GM18508 (cell line): ENCODE measurements around the gene VAV3.

Source experiments
- ATAC-seq: cut with Tn5 transposase; IDR thresholded peaks from one replicate; pipeline ENCODE4 v1.9.1; 2021; ENCODE audit warnings: moderate number of reproducible peaks; ENCODE audit not compliant: insufficient read depth, unreplicated experiment

The VAV3 gene

DNA sequence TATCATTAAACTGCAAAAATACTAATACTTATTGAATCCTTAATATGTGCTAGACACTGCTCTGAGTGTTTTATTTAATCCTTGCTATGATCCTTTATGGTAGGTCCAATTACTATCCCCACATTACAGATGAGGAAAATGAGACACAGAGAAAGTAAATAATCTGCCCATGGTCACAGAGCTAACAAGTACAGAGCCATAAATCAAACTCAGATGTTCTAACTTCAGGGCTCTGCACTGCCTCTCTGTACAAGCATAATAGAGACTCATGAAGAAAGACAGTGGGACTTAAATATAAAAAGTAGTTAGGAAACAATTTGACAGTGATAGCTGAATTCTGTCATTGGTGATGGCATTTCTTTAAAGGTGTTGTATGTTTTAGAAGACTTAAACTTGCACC lies 346.4 kb downstream of the VAV3 start:
- ATAC-seq: no peak

DNA sequence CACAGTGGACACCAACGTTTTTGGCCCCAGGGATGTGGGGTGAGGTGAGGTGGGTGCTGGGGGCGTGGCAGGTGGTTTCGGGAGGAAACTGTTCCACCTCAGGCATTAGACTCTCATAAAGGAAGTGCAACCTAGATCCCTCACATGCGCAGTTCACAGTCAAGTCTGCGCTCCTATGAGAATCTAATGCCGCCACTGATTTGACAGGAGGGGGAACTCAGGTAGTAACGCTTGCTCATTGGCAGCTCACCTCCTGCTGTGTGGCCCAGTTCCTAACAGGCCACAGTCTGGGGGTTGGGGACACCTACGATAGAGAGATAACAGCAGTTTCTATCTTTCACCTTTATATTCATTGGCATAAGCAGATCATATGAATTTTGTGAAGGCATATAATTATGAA lies 347.1 kb downstream of the VAV3 start:
- no peak for ATAC-seq

DNA sequence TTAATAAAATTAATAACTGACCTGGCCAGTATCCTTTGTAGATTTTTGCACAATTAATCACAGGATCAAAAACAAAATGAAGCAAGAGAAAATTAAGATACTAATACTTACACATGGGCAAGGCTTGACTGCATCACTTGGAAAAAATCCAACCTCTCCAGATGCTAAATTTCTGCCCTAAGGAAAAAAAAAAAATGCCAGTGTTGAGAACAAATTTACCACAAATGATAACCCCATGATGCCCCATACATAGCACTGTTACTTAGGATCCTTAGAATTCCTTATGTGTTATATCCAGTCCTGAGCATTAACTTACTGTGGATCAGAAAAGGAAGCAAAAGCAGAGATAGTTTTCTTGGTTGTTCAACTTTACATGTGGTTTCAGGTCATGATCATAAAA lies 347.5 kb downstream of the VAV3 start:
- ATAC-seq: no peak

DNA sequence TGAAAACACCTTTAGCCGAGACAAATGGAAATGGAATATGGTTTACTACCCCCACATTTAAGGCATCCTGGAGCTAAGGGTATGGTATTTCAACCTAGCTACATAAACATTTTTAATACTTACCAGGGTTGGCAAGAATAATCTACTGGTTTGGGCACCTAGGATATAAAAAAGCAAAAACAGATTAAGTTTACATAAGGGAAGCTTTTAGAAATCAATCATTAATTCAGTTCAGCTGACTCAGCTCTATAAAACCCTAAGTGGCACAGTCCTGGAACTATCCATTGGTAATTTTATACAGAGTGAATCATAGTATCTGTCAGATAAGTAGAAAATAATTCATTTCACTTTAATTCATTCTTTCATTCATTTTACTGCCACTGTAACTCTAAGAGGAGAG lies 355.2 kb downstream of the VAV3 start:
- ATAC-seq: no peak

DNA sequence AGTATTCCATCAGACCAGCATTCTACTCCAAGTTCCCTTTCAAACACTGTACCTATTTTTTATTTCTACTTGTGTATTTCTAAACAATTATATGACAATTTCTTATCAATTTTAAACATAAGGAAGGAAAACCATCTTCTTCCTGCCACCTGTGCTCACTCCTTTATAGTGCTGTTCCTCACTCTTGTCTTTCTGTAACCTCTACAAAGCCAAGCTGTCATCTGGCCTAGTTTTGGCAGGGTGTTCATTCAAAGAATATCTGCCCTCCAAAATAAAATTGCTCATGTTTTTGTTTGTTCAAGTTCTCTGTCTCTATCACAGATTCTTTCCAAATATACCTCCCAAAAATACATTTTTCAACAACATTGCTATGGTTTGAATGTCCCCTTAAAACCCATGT lies 360.2 kb downstream of the VAV3 start:
- no peak for ATAC-seq

DNA sequence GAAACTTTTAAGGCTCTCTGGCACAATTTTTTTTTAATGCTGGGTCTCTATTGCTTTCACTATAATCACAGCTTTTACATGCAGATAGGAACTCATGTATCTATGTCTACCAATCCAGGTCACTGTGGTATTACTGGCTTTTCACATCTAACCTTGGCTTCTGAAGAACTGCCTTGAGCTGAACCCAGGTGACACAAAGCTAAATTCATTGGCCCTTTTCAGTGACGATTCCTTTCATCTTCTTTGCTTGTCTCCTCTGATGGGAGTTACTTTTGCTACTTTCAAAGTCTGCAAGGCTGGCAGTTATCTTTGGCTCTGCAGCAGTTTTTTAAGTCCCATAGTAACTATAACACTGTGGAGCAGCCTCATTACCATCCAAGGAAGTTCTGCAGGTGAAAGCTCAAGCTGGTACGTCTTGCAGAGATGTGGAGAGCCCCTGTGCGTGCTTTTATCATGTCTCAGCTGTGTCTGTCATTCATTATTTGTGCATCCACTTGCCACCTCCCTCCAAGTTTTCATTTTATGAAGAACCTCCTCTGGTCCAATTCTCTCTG lies 364.3 kb downstream of the VAV3 start:
- no peak for ATAC-seq

DNA sequence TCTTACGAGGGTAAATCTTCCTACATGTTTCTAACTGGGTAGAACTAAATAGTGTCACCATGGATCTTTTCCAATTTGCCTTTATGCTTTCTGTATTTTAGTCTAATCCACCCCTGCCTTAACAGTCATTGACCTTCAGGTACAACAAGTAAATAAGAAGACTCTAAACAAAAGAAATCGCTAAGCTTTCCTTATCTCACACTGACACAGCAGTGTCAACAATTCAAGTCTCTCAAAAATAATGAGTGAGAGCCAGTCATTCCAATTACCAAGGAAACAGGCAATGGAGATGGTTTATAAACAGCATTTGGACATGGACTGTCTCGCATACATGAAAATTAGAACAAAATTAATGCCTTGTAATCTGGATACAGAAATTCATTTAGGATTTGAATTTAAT lies 365.8 kb downstream of the VAV3 start:
- ATAC-seq: no peak

DNA sequence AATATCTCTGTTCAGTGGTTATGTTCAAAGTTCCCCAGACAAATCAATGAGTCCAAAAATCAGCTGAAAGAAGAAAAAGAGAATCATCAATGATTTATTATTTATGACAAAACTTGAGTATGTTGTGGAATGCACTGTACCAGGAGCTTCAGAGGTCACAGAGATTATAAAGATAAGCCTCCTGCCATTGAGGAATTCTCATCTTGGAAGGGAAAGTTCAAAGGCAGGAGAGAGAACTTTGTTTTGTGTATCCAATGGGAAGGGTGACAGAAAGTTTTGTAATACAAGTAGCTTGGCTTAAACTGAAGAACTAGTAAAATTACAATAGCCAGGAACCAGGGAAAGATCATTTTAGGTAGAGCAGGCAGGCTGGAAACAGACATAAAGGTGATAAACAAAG lies 367.7 kb downstream of the VAV3 start:
- no peak for ATAC-seq

DNA sequence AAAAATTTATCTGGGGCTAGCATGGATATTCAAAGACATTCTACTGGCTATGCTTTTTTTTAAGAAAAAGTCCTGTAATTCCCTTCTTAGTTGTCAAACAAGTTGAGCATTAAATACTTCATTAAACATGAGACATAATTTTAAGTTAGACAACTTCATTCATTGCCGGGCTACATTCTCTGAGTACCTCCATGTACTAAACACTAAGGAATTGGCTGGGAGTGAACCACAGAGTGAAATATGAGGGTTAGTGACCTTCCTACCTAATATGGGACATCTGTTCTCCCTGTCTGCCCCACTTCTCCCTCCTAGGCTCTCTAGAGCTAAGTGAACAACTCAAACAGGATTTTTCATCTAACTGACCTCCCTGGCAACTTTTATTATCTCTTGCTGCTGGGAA lies 370.4 kb downstream of the VAV3 start:
- no peak for ATAC-seq

DNA sequence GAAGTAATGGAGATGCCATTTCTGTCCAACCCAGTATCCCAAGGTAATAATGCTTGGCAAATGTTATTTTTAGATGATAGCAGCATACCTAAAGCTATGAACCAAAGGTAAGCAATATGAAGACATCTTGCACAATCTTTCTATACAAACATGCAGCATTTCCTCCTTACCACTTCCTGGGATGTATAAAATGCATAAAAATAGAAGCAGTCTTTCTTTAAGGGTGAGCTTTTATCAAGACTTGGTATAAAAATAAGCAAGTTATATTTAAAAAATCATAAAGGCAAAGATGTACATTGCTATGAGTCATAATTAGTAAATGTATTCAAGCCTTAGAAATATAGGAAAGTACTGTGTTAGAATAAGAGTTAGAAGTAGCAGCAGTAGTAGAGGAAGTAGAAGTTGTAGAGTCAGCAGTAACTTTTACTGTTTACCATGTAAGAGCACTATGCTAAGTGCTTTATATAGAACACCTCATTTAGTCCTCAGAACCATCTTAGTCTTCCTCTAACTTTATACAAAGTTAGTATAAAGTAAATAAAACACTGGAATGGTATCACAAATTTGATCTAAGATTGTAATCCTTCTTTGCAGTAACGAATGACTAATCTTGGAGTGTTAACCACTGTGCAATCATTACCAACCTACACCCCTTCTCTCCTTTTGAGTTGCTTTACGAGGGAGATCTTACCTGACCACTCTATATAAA lies 371.3 kb downstream of the VAV3 start:
- no peak for ATAC-seq

DNA sequence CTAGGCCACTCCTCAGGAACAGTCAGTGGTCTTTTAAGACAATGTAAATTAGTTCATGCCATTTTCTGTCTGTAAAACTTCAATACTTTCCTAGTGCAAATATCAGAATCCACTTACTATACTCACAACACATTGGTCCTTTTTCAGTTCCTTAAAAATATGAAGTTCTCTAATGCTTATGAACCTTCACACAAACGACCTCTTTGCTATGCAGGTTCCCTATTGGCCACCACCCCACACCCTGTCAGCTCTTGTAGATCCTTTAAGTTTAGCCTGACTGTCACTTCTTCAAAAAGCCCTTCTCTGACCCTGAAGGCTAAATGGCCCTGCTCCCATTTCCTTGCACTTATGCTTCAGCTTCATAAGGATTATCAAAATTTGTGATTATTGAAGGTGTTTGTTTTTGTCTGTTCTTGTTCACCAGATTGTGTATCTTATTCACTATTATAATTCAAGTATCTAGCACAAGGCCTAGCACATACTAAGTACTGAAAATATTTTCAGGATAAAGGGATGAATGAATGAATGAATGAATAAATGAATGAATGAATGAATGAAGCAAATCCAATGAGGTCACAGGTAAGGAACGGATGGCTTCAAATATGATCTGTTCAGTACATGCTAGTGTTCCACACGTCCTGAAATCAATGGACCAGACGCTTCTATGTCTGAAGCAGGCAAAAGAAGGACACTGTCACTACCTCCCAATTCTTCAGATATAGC lies 373.9 kb downstream of the VAV3 start:
- no peak for ATAC-seq

DNA sequence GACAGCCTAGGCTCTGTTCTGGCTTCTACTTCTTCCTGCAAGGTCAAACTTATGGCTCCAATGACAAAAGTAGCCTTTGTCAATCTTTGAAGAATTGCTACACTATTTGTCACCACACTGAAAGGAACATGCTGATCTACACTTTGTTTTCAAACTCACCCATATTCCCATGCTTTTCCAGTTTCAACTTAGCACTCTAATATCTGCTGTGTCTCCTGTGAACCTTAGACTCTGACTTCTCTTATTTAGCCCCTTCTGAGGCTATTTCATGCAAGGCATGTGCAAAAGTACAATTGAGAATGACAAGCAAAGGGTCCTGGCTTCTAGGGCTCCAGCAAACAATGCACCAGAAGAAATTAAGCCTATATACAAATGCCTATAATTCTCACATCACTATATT lies 374.9 kb downstream of the VAV3 start:
- no peak for ATAC-seq

DNA sequence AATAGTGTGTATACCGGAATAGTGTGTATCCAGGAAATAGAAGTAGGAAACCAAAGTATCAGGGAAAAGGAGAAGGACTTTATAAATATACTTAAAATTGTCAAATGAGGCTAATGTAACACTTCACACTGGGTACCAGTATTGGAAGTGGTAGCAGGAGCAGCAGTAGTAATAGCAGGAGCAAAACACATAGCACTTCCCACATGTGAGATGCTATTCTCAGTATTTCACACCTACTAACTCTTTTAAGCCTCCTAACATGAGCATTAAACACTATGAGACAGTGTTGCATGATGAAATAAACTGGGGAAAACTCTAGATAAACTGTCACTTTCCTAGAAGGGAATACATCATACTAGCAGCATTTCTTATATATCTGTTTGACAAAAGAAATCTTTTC lies 376.7 kb downstream of the VAV3 start:
- no peak for ATAC-seq

DNA sequence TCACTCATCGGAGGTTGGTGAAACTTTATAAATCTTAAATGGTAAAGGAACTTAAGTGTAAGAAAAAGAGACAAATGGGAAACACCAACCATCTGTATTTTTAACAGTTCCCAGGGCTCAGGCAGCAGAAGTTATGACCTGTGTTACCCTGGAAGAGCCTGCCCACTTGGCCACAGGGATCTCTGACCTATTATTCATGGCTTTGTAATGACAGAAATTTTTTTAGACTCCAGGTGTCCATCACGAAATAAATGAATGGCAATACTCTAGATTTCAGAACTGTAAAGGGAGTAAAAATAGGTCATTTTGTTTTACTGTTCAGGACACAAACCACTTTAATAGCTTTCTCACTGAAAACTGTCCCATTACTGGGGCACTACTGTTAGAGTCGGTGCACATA lies 389.8 kb downstream of the VAV3 start:
- no peak for ATAC-seq

DNA sequence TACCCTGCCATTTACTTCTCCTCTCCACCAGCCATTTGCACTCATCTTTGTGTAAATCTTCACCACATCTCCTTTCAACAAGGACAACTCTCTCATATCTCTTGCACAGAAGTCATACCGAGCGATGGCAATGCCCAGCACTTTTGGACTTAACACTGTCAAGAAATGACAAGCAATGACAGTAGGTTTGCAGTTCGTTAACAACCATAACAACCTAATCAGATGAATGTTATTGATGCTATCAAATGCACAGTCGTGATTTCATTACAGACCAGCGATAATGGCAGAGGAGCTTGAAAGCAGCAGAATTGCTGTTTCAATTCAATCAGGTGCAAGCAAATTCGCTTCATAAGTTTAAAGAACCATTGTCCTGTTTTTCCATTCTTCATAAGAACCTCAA lies 390.9 kb downstream of the VAV3 start:
- ATAC-seq: no peak

DNA sequence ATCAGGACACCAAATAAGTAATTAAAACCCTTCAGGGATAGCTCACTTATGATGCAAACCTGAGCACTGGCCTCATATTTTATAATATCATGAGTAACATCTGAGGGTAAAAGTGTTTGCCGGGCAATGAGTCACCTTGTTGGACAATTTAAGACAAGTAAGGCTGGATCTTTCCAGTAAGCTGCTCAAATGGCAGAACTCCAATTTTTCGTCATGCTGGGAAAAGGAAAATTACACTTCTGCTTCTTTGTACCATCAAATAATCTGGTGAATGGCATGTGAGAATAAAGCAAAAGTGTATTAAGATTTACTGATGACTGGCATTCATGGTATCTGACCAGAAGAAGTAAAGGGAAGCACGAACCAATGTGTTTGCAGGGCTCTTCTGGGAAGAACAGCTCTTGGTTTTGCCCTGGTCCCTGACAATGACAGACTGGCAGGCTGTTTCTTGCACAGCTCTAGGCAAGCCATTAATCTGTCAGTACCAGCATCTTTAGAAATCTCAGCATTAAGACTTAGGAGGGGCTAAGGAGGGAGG lies 392.2 kb downstream of the VAV3 start:
- ATAC-seq: no peak

DNA sequence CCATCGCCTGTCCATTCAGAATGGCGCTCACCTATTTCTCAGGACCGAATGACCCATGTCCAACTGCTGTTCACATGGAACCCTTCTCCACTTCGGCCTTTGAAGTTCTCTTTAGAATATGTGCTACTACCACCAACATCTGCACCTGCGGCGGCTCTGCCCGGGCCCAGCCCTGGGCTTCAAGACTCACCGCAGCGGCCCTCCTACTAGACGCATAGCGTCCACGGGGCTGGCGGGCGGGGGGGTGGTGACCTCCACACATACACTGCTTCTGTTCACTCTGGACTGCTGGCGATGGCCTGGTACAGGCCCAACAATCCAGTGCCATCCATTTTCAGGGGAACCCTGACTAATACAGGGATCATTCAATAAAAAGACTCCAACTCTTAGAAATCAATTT lies 394.2 kb downstream of the VAV3 start:
- ATAC-seq: no peak

DNA sequence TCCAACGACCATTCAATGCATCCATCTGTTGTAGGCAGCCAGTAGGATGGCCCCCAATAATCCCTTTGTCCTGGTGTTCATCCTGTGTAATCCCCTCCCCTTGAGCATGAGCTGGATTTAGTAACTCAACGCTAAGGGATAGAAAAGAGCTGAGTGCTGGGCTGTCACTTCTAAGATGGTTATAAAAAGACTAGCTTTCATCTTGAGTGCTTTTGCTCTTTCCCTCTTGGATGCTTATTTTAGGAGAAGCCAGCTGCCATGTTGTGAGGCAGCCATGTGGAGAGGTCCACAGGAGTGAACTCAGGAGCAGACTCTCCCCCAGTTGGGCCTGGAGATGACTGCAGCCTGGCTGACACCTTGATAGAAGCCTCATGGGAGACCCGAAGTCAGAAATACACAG lies 401.5 kb downstream of the VAV3 start:
- ATAC-seq: no peak

DNA sequence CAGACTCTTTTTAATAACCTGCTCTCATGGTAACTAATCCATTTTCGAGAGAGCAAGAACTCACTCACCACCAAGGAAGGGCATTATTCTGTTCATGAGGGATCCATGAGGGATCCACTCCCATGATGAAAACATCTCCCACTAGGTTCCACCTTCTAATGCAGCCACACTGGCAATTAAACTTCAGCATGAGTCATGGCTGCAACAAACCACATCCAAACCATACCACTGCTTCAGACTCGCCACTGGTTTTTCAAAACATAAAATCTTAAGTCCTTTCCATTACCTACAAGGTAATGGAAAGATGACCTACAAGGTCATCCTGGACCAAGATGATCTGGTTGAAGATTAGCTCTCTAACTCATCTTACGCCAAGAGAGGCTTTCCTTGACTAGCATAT lies 405.1 kb downstream of the VAV3 start:
- ATAC-seq: no peak

DNA sequence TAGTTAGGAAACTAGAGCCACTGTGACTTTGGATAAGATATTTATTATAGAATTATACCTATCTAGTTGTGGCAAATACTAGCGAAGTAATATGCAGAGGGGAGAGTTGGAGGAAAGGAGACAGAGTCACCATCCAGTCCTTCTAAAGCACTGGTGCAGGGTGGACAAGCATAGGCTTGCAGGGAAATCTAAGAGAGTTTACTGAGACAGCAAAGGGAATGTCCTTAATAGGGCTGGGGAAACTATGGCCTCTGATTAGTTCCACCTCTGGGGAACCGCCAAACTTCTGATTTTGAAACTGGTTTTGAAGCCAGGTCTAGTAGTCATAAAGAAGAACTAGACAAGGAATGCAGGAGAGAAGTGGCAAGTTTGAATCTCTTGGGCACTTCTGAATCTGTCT lies 407.9 kb downstream of the VAV3 start:
- ATAC-seq: no peak

DNA sequence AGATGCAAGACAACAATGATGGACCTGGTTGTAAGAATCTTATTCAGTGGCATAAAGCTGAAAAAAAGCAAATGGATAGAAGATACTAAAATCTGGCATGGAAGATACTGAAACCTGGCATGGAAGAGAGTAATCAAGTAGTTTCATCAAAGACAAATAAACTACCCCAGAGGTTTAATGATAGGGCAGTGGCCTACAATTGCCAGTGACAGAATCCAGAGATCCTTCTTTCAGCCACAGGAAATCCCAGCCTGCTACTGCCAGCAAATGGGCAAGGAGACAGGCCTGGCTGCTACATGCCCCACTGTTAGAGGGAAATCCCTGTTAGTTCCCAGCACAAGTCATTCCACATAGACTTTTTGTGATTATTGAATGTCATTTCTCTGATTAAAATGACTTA lies 409.4 kb downstream of the VAV3 start:
- ATAC-seq: no peak

DNA sequence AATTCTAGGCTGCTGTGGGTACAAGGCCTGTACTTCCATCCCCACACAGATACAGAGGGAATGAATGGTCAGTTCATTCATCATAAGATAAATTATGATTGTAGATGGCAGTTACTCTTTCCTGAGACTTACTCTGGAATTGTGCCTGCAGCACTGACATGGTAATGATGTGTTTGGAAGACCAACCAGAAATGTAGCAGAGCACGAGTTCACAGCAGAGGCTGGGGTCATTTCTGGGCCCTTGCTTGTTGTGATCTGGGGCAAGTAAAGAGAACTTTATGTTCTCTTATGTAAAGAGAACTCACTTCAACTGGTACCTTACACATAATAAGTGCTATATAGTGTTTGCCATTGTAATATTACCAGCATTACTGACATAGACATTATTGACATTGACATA lies 412.2 kb downstream of the VAV3 start:
- no peak for ATAC-seq
